Measurements from ENCODE around the gene CCNQ.

The CCNQ gene

GRCh38 chrX:153625271-153626024 is 26.5 kb upstream of the CCNQ start:
- H3K4me3 ChIP-seq (ENCODE audit: low read length) = no peak overlapping the region
- DNase-seq (ENCODE audit: low read depth) = no peak
- TF ChIP-seq, protein P1, sequence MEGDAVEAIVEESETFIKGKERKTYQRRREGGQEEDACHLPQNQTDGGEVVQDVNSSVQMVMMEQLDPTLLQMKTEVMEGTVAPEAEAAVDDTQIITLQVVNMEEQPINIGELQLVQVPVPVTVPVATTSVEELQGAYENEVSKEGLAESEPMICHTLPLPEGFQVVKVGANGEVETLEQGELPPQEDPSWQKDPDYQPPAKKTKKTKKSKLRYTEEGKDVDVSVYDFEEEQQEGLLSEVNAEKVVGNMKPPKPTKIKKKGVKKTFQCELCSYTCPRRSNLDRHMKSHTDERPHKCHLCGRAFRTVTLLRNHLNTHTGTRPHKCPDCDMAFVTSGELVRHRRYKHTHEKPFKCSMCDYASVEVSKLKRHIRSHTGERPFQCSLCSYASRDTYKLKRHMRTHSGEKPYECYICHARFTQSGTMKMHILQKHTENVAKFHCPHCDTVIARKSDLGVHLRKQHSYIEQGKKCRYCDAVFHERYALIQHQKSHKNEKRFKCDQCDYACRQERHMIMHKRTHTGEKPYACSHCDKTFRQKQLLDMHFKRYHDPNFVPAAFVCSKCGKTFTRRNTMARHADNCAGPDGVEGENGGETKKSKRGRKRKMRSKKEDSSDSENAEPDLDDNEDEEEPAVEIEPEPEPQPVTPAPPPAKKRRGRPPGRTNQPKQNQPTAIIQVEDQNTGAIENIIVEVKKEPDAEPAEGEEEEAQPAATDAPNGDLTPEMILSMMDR (IDR thresholded peaks at IDR 0.05; ENCODE audit: insufficient read depth, low read depth, low read length, missing control alignments) = no peak

GRCh38 chrX:153624196-153625091 is 25.5 kb upstream of the CCNQ start:
- H3K4me3 ChIP-seq (ENCODE audit: low read length) = no peak overlapping the region
- TF ChIP-seq, protein P1 (IDR thresholded peaks at IDR 0.05; ENCODE audit: insufficient read depth, low read depth, low read length, missing control alignments) = no peak
- DNase-seq (ENCODE audit: low read depth) = no peak

- no peak overlapping the region for H3K4me3 ChIP-seq (ENCODE audit: low read length)
- TF ChIP-seq, protein P1 (IDR thresholded peaks at IDR 0.05; ENCODE audit: insufficient read depth, low read depth, low read length, missing control alignments) = no peak
- no peak for DNase-seq (ENCODE audit: low read depth)
These were observed 24.5 kb upstream of the CCNQ start for GRCh38 chrX:153623310-153624029.

GRCh38 chrX:153622661-153623309 is 23.8 kb upstream of the CCNQ start:
- H3K4me3 ChIP-seq (ENCODE audit: low read length) = no peak overlapping the region
- TF ChIP-seq, protein P1 (IDR thresholded peaks at IDR 0.05; ENCODE audit: insufficient read depth, low read depth, low read length, missing control alignments) = no peak
- DNase-seq (ENCODE audit: low read depth) = no peak

- H3K4me3 ChIP-seq (ENCODE audit: low read length) = no peak overlapping the region
- no peak for DNase-seq (ENCODE audit: low read depth)
- TF ChIP-seq, protein P1 (IDR thresholded peaks at IDR 0.05; ENCODE audit: insufficient read depth, low read depth, low read length, missing control alignments) = no peak
These were observed 23.1 kb upstream of the CCNQ start for GRCh38 chrX:153621949-153622598.

DNA sequence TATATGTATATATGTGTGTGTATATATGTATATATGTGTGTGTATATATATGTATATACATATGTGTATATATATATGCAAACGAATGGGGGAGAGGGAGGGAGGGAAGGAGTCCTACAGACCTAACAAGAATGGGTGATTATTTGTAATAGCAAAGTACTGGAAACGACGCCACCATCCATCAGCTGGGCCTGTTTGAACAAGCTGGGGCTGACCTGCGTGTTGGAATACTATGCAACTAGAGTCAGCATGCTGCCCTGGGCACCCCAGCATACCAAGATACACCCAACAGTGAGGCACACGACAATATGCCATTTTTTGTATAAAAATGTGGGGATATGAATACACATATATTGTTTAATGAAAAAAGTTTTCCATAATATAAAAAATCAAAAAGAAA is 21.6 kb upstream of the CCNQ start:
- TF ChIP-seq, protein P1 (IDR thresholded peaks at IDR 0.05; ENCODE audit: insufficient read depth, low read depth, low read length, missing control alignments) = no peak
- no peak overlapping the region for H3K4me3 ChIP-seq (ENCODE audit: low read length)
- peak; percentile 76 for DNase-seq (ENCODE audit: low read depth)
